Stimulated activated naive CD8-positive, alpha-beta T cell treated with anti-CD3 and anti-CD28 coated beads, Interleukin-15, Interleukin-2, amounts not matched to agents 100 U/mL and 50 U/mL, for 24 hours (primary cell): ENCODE measurements around the gene COL11A1.
"Not testable (repeated sequence)": the region's sequence is repeated elsewhere in the genome, so short reads cannot be mapped to it uniquely, and the experiment has no call there.

Experiments
- ATAC-seq: fragments of 150-1000 bp; cut with Tn5 transposase; one replicate; pipeline ENCODE4 v1.10.0; 2021
- DNase-seq: peaks from one replicate; pipeline ENCODE4 v3.0.0; 2021

The COL11A1 gene

DNA sequence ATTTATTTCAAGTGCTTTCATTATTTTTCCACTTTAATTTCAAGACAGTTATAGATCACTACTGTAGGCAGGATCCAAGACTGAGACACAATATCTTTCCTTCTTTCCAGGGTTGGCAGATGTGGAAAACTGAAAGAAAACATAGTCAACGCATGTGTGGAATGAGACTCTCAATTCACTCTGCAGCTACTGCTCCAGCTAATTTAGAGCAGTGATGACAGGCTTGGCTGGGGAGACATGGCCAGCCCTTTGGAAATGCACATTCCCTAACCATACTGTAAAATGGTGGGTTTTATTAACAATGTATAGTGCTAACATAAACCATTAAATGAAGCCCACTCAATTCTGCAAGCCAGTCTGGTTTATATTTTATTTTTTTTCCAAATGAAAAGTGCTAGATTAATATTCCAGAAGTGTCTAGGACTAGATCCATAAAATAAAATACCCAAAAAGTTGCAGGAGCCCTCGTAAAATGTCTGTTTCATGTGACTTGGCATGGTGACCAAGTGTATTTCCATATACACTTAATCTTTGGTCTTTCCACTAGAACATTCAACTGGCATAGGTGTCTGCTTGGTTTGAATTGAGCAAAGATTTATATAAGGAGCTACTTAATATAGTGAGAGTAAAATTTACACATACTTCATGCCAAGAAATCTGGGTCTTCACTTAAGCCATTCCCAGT, 32.9 kb downstream of the COL11A1 start:
- no peak for DNase-seq
- ATAC-seq, result no peak

GRCh38 chr1:103074224-103074623, 34.1 kb downstream of the COL11A1 start:
- DNase-seq (no peak), ATAC-seq (no peak)

DNA sequence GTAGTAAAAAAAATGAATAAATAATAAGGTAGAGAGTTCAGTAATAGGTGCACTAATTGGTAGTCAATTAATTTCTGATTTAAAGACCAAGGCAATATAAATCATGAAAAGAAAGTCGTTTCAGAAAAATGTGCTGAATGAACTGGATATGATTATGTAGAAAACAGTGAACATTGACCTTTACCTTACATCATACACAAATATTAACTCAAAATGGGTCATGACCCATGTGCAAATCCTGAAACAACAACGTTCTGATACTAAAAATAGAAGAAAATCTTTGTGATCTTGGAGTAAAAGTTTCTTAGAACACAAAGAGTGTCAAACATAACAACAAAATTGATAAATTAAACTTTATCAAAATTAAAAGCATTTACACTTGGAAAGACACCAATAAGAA, 39.1 kb downstream of the COL11A1 start:
- DNase-seq, result no peak
- no peak for ATAC-seq

- DNase-seq (no peak), ATAC-seq (no peak)
These were observed 44.4 kb downstream of the COL11A1 start for GRCh38 chr1:103063921-103064320.

DNA sequence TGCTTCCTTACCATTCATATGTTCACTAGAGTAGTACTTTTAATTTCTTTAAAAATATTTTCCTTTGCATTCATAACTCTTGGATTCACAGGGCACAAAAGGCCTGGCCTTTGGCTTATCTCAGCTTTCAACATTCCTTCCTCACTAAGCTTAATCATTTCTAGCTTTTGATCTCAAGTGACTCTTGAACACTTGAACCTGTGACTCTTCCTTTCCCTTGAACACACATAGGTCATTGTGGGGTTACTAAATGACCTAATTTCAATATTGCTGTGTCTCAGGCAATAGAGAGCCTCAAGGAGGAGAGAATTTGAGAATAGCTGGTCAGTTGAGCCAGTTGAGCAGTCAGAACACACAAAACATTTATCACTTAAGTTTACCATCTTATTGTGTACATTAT, 49.9 kb downstream of the COL11A1 start:
- no peak for DNase-seq
- ATAC-seq, result no peak

DNA sequence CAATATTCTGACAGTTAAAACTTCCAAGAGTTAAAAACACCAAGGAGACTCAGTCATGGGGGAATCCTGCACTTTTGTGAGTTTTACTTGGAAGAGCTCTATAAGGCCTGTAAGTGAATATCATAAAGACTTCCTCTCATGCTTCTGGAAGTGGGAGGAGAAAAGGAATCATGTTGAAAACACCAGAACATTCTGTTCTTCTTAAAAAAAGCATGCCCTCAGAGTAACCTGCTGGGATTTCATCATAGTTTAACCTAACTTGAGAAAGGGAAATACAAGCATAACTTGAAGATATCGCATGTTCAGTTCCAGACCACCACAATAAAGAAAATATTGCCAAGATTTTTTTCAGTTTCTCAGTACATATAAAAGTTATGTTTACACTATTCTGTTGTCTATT, 51.9 kb downstream of the COL11A1 start:
- DNase-seq (no peak), ATAC-seq (no peak)

DNA sequence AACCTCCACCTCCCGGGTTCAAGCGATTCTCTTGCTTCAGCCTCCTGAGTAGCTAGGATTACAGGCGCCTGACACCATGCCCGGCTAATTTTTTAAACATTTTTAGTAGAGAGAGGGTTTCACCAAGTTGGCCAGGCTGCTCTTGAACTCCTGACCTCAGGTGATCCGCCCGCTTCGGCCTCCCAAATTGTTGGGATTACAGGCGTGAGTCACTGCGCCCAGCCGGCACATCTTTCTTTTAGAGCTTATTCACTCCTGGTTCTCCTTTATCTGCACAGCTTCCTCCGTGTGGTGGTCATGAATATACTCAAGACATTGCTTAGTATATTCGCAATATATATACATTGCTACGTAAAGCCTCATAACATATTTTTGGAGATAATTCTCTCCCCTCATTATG, 80.2 kb downstream of the COL11A1 start:
- not testable (repeated sequence) for DNase-seq, ATAC-seq

DNA sequence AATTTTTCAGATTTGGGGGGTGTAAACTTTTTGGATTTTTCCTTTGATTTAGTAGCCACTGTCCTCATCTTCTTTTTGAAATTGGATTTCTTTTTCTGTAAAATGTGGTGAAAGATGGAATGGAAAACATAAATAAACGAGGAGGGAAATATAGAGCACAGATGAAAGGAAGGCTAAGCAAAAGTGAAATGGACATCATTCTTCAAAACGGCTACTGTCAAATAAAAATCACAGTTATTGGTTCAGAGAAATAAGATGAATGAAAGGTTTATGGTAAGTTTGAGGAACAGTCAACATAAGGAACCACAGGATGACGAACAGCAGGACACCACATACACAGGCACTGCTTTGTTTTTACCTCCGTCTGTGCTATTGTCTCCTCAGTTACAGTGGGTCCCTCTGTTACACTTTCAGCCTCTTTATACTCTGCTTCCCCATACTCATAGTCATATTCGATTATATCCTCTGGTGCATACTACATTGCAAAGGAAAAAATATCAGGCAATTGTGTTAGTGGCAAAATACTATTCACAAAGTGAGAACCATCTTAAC, 82.4 kb downstream of the COL11A1 start:
- no peak for ATAC-seq
- no peak for DNase-seq

DNA sequence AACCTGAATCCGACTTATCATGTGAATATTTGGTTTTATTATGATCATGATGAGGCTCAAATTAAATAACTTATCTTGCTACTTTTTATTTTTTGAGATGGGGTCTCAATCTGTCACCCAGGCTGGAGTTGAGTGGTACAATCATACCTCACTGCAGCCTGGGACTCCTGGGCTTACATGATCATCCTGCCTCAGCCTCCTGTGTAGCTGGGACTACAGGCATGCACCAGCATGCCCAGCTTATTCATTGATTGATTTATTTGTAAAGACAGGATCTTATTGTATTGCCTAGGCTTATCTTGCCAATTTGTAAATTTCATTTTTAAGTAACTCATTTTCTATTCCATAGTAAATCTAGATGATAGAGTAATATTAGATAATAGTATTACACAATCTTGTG, 84.3 kb downstream of the COL11A1 start:
- DNase-seq (no peak), ATAC-seq (no peak)

DNA sequence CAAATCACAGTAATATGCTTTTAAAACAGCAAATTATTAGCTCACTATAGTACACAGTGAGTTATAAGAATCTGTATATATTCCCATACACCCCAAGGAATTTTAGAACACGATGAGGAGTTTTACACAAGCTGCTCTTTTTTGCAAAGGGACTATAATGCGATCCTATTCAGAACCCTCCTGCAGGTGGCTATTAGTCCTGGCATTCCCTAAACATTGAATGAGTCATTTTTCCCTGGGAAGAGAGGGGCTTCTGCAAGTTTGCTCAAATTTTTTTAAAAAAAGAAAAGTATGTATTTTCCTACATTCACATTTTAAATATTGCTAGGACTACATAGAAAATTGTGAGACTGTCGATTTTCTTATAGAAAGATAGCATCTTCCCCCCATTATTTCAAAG, 106.3 kb downstream of the COL11A1 start:
- no peak for ATAC-seq

GRCh38 chr1:102978874-102979273, 129.4 kb downstream of the COL11A1 start:
- DNase-seq (no peak), ATAC-seq (no peak)

More for the DNA sequence above, 106.3 kb downstream of the COL11A1 start:
- DNase-seq, result no peak

DNA sequence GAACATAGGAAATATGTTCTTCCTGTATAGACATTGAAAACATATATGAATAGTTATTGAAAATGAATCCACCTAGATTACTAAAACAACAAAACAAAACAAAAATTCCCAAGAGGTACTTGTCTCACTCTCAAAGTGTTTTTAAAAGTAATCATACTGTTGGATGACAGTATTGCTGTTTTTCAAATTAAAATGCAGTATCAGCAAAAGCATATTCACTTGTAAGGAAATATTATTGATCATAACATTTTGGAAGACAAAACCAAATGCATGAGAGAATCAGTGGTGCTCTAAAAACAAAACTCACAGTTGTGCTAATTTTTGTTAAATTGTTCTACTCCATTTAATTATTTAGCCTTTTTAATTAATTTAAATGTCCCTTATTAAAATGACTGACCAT, 131.0 kb downstream of the COL11A1 start:
- no peak for ATAC-seq
- no peak for DNase-seq

DNA sequence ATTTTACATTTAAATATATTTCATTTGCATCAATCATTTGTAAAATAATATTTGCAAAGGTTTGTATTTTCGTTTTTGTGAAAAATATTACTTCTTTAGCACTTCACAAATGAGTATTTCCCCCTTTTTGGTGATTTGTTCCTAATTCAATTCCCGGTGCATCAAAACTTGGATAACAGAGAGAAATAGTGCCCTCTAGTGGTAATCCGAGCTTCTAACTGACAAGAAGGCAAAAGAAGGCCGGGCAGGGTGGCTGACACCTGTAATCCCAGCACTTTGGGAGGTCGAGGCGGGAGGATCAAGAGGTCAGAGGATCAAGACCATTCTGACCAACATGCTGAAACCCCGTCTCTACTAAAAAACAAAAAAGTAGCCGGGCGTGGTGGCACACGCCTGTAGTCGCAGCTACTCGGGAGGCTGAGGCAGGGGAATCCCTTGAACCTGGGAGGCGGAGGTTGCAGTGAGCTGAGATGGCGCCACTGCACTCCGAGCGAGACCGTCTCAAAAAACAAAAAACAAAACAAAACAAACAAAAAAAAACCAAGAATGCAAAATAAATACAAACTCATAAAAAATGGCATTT, 137.7 kb downstream of the COL11A1 start:
- ATAC-seq (no peak), DNase-seq (peak; percentile 3)

DNA sequence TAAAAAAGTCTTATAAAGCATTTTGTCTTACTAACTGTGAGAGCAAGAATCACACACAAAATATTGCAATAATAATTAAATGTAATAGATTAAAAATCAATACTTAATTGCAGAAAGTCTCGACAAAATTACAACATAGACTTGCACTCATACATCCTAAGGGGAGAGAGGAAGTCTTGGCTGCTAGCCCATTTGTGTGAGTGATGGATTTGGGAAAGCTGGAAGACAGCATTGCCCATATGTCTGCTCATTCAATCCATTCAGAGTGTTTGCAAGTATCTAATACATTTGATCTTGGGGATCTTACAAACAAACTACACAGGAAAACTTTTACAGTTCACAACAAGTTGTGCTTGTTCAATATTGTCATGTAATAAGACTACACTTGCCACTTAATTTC, 140.5 kb downstream of the COL11A1 start:
- ATAC-seq, result no peak
- no peak for DNase-seq

DNA sequence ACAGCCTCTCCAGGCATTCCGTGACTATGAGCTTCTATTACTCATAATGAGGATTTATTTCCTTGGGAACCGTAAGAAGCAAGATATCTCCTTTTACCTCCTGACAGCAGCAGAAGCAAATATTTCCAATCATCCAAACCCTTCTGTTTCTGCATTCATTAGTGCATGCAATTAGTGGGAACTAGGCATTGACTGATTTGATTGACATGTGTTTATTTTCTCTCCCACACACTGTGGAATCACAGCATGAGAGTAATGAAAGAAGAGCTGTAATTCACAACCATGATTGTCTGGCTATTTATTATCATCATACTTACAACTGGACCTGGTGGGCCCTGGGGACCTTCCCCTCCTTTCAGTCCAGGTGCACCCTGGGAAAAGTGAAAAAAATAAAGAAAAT, 146.8 kb downstream of the COL11A1 start:
- DNase-seq (no peak), ATAC-seq (no peak)

- ATAC-seq (no peak), DNase-seq (no peak)
These were observed 153.7 kb downstream of the COL11A1 start for GRCh38 chr1:102954576-102954975.

DNA sequence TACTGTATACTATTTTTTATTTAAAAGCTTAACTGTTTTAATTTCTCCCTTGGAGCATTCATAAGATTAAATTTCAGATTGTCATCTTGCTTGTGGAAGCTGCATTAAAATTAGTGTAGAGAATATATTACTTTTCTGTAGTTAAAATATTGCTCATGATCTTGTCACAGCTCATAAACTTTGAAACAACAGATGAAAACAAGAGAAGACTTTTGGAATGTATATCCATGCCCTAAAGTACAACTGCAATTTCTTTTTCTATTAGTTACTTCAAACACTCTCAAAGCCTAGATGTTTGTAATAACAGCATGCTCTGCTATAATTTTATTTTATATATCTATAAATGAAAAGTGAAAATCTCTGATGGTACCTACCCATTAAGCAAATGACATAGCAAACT, 155.9 kb downstream of the COL11A1 start:
- DNase-seq (no peak), ATAC-seq (no peak)

- no peak for ATAC-seq
- DNase-seq, result no peak
These were observed 166.0 kb downstream of the COL11A1 start for GRCh38 chr1:102942324-102942723.

GRCh38 chr1:102941366-102941947, 166.9 kb downstream of the COL11A1 start:
- DNase-seq, result no peak
- no peak for ATAC-seq

DNA sequence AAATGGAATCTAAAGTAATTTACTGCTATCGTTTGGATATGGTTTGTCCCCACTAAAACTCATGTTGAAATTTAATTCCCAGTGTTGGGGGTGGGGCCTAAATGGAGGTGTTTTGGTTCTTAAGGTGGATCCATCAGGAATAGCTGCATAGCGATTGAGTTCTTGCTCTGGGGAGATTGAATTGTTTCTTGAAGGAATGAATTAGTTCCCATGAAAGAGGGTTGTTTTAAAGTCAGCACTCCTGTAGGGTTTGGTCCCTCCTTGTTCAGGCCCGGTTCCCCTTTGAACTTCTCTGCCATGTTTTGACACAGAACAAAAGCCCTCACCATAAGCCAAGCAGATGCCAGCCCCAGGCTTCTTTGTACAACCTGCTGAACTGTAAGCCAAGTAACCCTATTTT, 170.9 kb downstream of the COL11A1 start:
- ATAC-seq (no peak), DNase-seq (no peak)

DNA sequence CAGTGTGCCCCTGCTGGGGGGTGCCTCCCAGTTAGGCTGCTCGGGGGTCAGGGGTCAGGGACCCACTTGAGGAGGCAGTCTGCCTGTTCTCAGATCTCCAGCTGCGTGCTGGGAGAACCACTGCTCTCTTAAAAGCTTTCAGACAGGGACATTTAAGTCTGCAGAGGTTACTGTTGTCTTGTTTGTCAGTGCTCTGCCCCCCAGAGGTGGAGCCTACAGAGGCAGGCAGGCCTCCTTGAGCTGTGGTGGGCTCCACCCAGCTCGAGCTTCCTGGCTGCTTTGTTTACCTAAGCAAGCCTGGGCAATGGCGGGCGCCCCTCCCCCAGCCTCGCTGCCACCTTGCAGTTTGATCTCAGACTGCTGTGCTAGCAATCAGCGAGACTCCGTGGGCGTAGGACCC, 175.0 kb downstream of the COL11A1 start:
- DNase-seq, ATAC-seq: not testable (repeated sequence)

- ATAC-seq (no peak), DNase-seq (no peak)
These were observed 188.7 kb downstream of the COL11A1 start for GRCh38 chr1:102919659-102920058.

DNA sequence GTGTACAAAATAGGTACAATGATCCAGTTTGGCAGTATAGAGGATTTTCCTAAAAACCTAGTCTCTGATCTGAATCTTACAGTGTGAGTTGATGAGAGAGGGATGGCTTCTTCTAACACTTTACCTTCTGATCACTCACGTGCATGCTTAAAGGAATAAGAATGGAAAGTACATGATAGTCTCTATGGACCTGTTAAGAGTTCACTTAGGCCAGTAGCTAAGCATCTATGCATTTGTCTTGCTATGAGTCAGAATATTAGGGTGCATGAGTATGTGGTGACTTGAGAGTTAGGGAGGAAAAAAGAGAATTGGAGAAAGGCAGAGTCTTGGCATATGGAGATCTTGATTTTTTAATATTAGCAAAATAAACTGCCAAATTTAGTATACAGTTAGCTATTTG, 206.3 kb downstream of the COL11A1 start:
- DNase-seq, result no peak
- no peak for ATAC-seq

- DNase-seq (no peak), ATAC-seq (no peak)
These were observed 208.4 kb downstream of the COL11A1 start for GRCh38 chr1:102899935-102900334.
